Measurements from ENCODE around the gene JAM3.

JAM3 gene

GRCh38 chr11:134140961-134141490, 72.2 kb downstream of the JAM3 start:
- DNase-seq, result no peak

GRCh38 chr11:134142536-134142935, 73.7 kb downstream of the JAM3 start:
- no peak for DNase-seq

GRCh38 chr11:134143801-134144200, 74.9 kb downstream of the JAM3 start:
- DNase-seq, result no peak

DNA sequence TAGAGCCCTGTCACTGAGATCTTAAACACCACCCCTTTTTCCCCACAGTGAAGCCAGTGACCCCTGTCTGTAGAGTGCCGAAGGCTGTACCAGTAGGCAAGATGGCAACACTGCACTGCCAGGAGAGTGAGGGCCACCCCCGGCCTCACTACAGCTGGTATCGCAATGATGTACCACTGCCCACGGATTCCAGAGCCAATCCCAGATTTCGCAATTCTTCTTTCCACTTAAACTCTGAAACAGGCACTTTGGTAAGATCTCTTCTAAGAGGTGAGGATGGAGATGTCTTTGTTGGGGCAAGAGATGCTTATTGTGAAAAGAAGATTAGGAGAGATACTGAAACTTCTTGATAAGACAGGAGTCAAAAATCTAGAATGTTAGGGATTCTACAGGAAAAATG, 75.9 kb downstream of the JAM3 start:
- DNase-seq, result no peak

- no peak for DNase-seq
Observed at GRCh38 chr11:134145715-134146114, 76.8 kb downstream of the JAM3 start.

GRCh38 chr11:134146598-134146997, 77.7 kb downstream of the JAM3 start:
- no peak for DNase-seq

DNA sequence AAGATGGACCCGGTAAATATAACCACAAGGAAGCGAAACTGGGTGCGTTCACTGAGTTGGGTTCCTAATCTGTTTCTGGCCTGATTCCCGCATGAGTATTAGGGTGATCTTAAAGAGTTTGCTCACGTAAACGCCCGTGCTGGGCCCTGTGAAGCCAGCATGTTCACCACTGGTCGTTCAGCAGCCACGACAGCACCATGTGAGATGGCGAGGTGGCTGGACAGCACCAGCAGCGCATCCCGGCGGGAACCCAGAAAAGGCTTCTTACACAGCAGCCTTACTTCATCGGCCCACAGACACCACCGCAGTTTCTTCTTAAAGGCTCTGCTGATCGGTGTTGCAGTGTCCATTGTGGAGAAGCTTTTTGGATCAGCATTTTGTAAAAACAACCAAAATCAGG, 80.5 kb downstream of the JAM3 start:
- DNase-seq, result peak in 3 of 56 donors; percentile 14 to 32 (median 28)

GRCh38 chr11:134150195-134150903, 81.5 kb downstream of the JAM3 start:
- peak in 28 of 56 donors; percentile 6 to 70 (median 34) for DNase-seq

DNA sequence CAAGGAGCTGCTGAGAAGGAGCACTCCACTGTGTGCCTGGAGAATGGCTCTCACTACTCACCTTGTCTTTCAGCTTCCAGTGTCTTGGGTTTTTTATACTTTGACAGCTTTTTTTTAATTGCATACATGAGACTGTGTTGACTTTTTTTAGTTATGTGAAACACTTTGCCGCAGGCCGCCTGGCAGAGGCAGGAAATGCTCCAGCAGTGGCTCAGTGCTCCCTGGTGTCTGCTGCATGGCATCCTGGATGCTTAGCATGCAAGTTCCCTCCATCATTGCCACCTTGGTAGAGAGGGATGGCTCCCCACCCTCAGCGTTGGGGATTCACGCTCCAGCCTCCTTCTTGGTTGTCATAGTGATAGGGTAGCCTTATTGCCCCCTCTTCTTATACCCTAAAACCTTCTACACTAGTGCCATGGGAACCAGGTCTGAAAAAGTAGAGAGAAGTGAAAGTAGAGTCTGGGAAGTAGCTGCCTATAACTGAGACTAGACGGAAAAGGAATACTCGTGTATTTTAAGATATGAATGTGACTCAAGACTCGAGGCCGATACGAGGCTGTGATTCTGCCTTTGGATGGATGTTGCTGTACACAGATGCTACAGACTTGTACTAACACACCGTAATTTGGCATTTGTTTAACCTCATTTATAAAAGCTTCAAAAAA, 82.3 kb downstream of the JAM3 start:
- DNase-seq, result no peak

DNA sequence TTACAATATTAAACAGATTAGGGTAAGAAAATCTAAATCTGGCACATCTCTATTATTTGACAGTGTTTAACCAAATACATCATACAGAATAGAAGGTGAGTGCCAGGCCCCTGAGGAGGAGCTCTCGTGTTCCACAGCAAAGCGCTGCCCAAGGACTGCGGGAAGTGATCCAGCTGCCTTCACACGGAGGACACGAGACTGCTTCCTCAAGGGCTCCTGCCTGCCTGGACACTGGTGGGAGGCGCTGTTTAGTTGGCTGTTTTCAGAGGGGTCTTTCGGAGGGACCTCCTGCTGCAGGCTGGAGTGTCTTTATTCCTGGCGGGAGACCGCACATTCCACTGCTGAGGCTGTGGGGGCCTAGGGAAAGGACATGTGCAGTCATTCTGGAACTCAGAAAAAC, 83.8 kb downstream of the JAM3 start:
- DNase-seq, result peak in 2 of 56 donors; percentile 10 to 33

DNA sequence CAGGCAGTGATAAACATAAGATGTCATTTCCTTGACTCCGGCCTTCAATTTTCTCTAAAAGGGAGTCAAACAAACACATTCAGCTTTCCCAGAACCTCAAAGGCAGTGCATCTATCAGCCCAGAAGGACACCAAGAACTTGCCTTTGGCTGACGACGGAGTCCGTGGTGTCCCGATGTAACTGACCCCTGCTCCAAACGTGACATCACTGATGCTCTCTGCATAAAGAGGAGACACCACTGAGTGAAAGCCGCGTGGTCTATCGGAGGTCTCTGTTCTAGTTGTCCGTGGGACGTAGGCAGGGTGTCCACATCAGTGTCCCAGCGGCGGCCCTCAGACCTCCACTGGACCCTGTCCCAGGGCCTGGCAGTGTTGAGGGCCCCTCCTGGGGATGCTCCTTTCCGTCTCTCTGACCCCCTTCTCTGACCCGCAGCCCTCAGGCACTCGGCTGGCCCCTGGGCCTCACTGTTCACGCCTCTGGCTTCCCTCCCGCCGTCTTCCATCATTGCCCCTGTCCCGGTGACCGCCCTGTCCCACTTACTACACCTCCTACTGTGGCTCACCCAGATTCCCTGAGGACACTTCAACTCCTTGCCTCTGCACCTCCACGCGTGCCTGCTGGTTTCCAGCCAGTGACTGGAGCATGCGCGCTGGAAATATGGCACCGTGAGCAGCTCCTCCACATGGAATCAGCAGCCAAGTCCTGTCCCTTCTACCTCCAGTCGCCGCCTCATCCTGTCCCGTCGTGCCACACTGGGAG, 84.5 kb downstream of the JAM3 start:
- no peak for DNase-seq

DNA sequence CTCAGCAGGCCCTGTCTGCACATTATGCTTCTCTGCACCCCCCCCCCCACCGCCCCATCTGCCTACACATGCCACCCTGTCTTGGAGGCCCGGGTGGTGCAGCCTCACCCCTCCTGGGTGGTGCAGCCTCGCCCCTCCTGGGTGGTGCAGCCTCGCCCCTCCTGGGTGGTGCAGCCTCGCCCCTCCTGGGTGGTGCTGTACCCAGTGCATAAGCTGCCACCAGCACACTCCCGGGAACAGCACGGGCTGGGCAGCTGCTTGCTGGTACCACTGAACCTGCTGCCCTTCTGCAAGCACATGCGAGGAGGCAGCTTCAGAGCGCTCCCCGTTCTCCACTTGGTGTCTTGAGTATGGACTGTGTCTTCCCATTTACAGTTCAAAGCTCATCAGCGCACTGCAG, 85.6 kb downstream of the JAM3 start:
- DNase-seq, result no peak

DNA sequence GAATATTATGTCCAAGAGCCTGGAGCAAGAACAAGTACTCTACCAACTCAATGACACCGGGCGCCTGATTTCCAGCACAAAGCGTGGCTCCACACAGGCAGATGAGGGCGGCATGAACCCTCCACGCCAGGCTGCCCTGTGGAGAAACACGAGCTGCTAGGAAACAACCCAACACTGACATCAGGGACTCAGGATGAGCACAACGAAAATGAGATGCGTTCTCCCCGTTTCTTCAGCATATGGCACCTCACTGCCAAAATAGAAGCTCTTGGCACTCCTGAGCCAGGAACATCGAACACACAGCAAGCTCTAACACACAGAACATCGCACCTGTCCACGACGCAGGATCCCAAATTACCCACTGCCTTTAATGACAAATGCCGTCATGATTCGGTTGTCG, 86.6 kb downstream of the JAM3 start:
- no peak for DNase-seq

DNA sequence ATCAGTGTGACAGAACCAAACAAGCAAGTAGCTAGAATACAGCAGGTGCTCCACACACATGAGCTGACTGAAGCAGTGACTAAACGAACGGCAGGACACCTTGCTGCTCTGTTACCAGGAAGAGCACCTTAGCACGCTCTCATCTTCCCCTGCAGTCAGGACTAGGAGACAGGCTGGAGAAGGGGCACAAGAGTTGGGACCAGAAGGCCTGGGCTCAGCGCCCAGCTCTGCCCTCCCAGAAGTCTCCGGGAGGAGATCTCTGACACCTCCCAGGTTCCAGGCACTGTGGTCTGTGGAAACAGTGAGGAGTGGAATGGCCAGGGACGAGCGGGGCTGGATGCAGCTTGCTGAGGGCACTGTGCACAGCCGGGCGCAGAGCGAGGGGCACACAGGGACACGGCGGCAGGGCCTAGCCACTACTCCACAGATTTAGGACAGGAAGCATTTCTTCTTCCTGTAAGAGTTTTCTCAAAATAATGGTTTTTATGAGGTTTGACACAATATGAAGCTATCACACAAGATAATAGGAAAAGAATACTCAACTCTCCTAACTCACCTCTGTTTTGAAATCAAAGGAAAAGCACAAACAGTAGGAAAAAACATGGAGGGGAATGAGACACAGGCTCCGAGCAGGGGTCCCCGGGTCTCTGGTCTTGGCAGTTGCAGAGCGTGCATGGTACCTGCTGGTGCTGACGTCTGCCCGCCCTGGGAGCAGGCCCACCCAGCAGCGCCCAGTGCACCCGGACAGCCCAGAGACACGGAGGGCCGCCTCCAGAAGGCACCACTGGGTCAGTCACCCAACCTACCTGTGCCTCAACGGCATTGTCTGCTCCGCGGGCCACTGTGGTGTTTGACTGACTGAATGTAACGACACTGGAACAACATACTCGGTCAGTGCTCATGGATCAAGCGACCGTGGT, 87.3 kb downstream of the JAM3 start:
- no peak for DNase-seq

DNA sequence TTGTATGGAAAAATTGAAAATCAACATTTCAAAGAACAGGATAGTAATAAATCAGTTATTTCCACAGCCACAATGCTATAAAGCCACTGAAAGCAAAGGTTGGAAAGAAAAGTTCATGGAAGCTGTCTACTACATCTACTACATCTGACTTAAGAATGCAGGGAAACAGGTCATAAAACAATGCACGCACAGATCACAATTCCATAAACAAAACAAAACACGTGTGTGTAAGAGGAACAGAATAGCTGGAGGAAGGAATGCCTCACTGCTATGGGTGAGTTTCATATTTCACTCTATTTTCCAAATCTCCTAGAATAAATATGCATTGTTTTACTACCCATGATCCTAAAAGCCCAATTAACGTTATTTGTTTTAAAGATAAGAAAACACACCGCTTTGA, 88.6 kb downstream of the JAM3 start:
- DNase-seq, result no peak

GRCh38 chr11:134158023-134158422, 89.2 kb downstream of the JAM3 start:
- DNase-seq, result no peak

GRCh38 chr11:134159652-134160051, 90.8 kb downstream of the JAM3 start:
- DNase-seq, result no peak

GRCh38 chr11:134164490-134165370, 95.9 kb downstream of the JAM3 start:
- no peak for DNase-seq

DNA sequence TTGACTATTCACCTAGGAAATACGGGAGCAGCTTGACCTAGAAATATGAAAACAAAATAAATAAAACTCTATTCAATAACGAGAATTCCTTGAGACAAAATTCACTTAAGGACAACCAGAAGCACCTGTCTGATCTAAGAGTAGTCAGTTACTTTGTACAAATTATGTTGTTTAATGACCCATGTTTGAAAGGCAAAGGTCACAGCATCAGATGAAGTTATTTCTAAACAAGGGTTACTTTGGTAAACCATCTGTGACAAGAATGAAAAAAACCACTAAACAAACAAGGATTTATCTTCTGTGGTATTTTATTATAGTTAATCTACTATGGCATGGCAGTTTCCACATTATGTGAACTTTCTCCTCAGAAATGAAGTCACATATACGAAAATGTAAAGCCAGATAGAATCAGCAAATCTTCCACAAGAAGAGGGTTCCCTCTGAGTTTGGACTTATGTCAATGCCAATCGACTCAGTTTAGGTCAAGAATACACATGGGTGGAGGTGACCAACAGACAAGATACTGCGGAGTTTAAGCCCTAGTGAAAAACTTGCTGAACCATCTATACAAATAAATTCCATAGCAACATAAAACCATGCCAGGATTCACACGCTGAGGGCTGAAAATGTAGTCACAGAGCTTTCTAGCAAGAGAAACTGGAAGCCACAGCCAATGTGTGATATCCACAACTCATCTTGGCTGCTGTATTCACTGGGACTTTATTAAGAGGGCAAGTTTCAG, 101.5 kb downstream of the JAM3 start:
- DNase-seq, result no peak

All from nucleus accumbens (tissue), 56 donors.